GM10847 (cell line): Measurements from ENCODE around the gene TFDP1.

Source experiments
- POLR2A ChIP-seq: IDR thresholded peaks from 2 replicates; pipeline ENCODE4 v1.6.1; 2011; ENCODE audit not compliant: insufficient read length; ENCODE audit errors: extremely low read depth

TFDP1 gene

GRCh38 chr13:113584205-113584869 lies at the start of gene TFDP1:
Gene TFDP1 (plus strand): TSS chr13:113584753. CDS start chr13:113585838, 1,085 bp downstream.
- peak; percentile 64 for TF ChIP-seq POLR2A

GRCh38 chr13:113535381-113535781 lies 49.2 kb upstream of the TFDP1 start:
- no peak for TF ChIP-seq POLR2A

DNA sequence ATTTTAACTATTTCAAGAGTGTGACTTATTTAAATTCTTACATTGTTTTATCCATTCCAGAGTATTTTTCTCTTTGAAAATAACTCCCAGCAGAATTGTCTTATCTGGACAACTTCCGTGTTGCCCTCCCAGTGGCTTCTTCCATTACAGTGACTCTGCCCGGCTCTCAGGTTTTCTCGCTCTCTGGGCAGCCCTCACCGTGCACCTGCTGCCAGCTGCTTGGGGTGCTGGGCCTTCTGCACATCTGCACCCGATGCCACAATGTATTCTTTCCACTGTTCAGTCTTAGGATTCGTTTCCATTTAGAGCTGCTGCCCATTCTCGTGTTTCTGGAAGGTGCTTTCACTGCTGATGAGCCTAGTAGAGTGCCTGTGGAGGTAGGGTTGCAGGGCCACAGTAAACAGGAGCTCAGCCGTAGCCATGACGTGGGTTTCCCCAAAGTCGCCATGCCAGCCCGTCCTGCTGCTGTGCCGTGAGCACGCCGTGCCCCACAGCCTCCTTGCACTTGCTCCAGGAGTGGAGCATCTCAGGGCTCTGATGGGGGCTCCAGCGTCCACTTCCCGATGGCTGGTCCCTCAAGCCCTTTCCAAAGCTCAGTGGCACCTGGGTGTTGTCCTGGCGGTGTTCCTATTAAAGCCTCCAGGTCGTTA lies 48.0 kb upstream of the TFDP1 start:
- no peak for TF ChIP-seq POLR2A

DNA sequence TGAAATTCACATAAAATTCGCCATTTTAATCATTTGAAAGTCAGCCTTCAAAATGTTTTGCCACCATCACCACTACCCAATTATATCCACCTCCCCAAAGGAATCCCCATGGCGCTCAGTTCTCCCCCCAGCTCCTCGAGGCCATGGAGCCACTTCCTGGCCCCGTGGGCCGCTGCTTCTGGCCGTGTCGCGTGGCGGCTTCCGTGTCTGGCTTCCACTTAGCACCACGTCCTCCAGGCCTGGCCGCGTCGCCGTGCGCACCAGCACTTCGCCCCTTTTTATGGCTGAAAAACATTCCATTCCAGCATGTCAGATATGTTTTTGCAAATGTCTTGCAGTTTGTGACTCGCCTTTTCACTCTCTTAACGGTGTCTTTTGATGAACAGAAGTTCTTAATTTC lies 47.3 kb upstream of the TFDP1 start:
- TF ChIP-seq POLR2A: no peak

GRCh38 chr13:113537909-113538688 lies 46.5 kb upstream of the TFDP1 start:
- TF ChIP-seq POLR2A: no peak

- TF ChIP-seq POLR2A: no peak
Measured at GRCh38 chr13:113538689-113539058, 45.9 kb upstream of the TFDP1 start.

- no peak for TF ChIP-seq POLR2A
Measured at GRCh38 chr13:113539176-113539575, 45.4 kb upstream of the TFDP1 start.

GRCh38 chr13:113539822-113540221 lies 44.7 kb upstream of the TFDP1 start:
- TF ChIP-seq POLR2A: no peak

DNA sequence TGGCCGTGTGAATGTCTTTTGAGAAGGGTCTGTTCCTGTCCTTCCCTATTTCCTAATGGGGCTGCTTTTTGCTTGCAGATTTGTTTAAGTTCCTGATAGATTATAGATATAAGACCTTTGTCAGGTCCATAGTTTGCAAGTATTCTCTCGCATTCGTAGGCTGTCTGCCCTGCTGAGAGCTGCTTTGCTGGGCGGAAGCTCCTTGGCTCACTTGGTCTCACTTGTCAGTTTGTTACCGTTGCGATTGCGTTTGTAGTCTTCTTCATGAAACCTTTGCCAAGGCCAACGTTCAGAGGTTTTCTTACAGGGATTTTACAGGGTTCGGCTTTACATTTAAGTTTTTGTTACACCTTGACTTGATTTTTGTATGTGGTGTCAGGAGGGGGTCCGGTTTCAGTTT lies 44.0 kb upstream of the TFDP1 start:
- TF ChIP-seq POLR2A: no peak

DNA sequence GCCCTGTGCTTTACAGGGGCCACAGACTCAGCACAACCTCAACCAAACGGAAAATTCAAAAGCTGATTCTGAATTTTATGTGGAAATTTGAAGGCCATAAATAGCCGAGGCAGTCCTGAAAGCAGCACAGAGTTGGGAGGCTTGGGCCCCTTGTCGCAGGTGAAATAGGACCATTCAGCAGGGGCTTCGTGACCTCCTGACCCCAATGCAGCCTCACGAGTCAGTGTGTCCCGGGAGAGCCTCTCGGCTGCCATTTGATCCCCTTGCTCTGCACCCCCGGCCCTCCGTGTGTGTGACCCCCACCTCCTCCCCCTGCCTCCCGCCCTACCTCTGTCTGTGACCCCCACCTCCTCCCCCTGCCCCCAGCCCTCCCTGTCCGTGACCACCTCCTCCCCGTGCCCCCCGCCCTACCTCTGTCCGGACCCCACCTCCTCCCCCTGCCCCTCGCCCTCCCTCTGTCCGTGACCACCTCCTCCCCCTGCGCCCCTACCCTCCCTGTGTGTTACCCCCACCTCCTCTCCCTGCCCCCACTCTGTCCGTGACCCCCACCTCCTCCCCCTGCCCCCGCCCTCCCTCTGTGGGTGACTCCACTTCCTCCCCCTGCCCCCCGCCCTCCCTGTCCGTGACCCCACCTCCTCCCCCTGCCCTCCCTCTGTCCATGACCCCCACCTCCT lies 41.7 kb upstream of the TFDP1 start:
- no peak for TF ChIP-seq POLR2A

GRCh38 chr13:113544071-113544891 lies 40.3 kb upstream of the TFDP1 start:
- TF ChIP-seq POLR2A: no peak

DNA sequence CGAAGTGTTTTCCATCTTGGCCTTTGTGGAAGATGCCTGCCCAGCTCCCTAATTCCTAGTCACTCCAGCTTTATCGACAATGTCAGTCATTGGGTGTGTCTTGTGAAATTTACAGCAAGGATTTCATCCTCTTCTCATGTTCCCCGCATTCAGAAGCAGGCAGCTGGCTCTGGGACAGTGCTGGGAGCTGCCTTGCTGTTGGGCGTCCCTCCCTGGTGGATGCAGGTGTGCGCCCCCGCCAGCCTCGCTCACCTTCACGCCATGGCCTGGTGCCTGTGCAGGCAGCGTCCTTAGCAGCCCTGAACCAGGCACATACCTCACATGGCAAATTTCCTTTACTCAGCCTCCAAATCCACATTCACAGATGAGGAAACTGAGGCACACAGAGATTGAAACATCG lies 39.7 kb upstream of the TFDP1 start:
- no peak for TF ChIP-seq POLR2A

GRCh38 chr13:113545455-113545930 lies 39.1 kb upstream of the TFDP1 start:
- no peak for TF ChIP-seq POLR2A

DNA sequence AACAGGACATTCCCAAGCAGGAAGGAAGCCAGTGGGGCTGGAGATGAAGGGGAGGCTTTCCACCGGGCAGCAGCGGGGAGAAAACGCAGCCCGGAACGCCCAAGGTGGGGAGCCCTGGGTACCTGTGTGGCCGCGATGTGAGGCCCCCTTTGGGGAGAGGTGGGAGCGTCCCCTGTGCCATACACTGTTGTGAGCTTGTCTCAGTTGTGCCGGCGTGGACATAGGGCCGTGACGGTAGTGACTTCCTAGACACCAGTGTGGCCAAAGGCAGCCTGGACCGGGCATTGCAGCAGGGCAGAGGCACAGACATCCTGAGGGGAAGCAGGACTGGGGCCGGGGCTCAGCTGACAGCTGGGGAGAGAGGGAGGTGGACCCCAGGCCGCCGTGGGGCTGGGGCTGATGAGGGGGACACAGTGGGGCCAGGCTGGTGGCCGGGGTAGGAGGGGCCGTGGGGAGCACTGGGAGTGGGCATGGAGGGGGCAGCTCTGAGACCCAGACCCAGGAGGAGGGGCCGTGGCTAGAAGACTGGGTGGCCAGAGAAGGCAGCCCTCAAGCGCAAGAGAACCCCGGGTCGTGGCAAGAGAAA lies 38.5 kb upstream of the TFDP1 start:
- TF ChIP-seq POLR2A: no peak
